Activated CD8-positive, alpha-beta memory T cell treated with anti-CD3 and anti-CD28 coated beads for 1 hour (primary cell): ENCODE measurements around the gene DES.
A peak's percentile ranks its signal among the peaks of the same experiment; 100 is the strongest.

Source experiments
- DNase-seq, 2 donors: peaks; one replicate each; pipeline ENCODE4 v3.0.0-alpha.2; 2020; ENCODE audit warnings: low read depth in 1 of 2; ENCODE audit errors: extremely low read depth in 1 of 2

DES gene

DNA sequence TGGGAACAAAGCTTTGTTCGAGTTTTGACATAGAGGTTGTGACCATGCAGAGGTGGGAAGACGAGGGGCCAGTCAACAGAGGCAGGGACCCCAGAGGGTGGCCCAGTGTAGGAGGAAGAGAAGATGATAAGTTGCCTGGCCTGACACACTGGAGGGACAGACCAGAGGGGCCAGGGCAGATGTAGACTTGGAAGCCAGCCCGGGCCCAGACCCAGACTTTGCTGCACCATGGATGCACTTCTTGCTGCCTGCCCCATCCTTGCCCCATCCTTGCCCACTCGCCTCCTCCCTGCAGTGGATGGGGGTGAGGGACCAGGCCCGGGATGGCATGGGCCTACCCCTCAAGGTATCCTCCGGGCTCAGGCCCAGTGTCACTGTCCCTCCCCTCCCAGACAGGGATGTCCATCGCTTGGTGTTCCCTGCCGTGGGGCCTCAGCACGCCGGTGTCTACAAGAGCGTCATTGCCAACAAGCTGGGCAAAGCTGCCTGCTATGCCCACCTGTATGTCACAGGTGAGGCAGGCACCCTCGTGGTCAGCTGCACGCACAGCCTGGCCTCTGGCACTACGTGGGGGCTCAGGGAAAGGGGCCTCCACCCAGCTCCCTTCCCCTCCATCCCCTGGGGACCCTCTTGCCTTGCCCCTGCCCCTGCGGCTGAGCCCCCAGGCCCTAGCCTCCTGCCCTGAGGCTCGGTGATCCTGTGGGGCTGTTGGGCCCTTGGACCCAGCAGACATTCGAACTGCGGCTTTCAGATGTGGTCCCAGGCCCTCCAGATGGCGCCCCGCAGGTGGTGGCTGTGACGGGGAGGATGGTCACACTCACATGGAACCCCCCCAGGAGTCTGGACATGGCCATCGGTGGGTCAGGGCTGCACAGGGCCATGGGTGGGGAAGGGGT is 53.5 kb downstream of the DES start:
- DNase-seq, result no peak

DNA sequence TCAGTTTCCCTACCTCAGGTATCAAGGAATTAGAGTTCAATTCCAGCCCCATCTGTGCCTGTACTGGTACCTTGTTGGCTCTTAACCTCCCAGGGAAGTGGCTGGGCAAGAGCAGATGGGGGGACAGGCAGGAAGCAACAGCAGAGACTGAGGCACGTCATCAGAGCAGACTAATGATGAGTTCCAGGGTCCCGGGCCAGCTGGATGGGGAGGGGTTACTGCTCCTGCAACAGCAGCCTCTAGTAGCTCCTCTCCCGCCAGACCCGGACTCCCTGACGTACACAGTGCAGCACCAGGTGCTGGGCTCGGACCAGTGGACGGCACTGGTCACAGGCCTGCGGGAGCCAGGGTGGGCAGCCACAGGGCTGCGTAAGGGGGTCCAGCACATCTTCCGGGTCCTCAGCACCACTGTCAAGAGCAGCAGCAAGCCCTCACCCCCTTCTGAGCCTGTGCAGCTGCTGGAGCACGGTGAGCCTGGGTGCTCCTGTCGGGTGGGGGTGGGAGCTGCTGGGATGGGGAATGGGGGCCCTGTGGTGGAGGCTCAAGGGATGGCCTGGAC is 54.5 kb downstream of the DES start:
- DNase-seq, result no peak

DNA sequence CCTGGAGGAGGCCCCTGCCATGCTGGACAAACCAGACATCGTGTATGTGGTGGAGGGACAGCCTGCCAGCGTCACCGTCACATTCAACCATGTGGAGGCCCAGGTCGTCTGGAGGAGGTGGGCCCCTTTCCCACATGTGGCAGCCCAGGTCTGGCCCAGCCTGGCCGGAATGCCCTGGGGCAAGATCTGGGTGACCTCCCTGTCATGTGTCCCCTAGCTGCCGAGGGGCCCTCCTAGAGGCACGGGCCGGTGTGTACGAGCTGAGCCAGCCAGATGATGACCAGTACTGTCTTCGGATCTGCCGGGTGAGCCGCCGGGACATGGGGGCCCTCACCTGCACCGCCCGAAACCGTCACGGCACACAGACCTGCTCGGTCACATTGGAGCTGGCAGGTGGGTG is 55.3 kb downstream of the DES start:
- no peak for DNase-seq

DNA sequence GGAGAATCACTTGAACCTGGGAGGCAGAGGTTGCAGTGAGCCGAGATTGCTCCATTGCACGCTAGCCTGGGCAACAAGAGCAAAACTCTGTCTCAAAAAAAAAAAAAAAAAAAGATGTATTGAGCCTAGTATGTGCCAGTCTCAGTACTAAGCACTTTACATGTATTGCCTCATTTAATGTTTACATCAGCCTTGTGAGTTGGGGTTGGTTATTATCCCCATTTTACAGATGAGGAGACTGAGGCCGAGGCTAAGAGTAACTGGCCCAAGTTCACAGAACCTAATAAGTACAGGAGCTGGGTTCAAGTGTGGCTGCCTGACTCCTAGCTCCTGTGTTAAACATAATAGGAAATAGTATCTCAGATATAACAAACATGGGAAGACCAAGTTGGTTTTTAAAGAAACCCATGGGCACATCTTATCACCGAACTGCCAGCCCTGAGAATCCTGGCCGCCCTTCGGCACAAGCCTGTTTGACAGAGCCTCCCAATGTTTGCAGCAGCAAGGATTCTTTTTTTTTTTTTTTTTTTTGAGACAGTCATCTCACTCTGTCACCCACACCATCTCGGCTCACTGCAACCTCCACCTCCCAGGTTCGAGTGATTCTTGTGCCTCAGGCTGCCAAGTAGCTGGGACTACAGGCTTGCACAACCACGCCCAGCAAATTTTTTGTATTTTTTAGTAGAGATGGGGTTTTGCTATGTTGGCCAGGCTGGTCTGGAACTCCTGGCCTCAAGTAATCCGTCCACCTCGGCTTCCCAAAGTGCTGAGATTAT is 56.3 kb downstream of the DES start:
- DNase-seq, result no peak

DNA sequence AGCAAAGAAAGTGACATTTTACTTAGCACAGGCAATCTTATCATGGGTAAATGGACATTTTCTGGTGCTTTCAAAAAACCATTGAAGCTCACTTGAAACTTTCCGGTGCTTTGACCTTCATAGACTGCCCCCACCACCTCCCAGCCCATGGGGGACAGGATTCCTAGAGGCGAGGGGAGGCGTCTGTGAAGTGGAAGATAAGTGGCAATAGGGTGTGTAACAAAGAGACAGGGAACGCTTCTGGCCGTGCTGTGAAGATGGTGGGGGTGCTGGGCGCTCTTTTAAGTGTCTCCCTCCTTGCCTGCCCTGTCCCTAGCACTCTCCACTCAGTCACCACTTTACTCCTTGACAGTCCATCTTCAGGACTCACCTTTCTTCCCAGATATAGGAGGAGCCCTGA is 57.1 kb downstream of the DES start:
- DNase-seq, result no peak

DNA sequence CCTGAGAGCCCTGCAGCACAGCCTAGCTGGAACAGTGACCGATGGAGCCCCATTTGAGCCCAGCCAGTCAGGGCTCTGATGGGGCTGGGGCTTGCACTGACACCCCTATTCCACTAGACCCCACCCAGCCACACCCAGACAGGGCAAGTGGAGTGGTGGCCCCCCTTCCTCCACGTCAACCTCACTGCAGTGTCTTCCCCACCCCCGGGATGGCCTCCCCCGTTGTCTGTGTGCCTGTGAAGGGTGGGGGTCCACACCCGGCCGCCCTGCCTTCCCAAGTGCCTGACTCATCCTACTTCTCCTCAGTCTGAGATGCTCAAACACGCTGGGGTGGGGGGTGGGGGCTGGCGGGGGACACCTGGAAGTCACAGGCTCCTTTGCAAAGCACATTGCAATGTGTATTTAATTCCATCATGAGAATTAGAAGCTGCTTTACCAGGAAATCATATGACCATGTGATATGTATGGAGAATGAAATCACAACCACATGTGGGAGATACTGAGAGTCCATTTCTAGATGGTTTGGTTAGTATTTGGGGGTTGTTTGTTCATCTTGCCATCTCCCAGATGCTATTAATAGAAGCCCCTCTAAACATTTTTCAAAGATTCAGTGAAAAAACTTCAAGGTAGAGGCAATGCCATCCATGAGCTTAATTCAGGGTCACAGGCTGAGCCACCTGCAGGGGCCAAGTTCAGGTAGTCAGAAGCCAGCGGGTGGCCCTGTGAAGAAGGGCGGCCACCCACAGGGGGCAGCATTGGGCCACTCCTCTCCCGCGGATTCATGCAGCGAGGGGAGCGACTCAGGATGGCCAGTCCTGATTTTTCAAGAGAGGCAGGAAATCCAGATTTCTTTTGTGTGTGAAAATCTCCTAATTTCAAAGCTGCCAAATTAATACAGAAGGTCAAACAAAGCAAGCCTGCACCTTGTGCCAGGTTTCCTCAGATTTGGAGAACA is 57.8 kb downstream of the DES start:
- DNase-seq, result peak in 1 of 2 donors; percentile 27
